Osteocyte (in vitro differentiated cells): ENCODE measurements around the gene GRIA1. TPM values are rescaled to one million over a fixed set of nuclear protein-coding genes. Genes with fewer than 3 reads are reported as not detected.
A peak's percentile ranks its signal among the peaks of the same experiment; 100 is the strongest.

ENCODE experiments used
- DNase-seq: peaks from one replicate; pipeline ENCODE4 v3.0.0; 2021; ENCODE audit warnings: mixed read lengths; ENCODE audit not compliant: unreplicated experiment; ENCODE audit errors: extremely low spot score
- H3K27ac Mint-ChIP-seq: one replicate; pipeline ENCODE4 v1.8.0; 2021; ENCODE audit warnings: mild to moderate bottlenecking, mixed read lengths; ENCODE audit not compliant: unreplicated experiment
- H3K27me3 Mint-ChIP-seq: one replicate; pipeline ENCODE4 v1.8.0; 2021; ENCODE audit warnings: mixed read lengths; ENCODE audit not compliant: unreplicated experiment
- H3K36me3 Mint-ChIP-seq: one replicate; pipeline ENCODE4 v1.8.0; 2021; ENCODE audit warnings: mixed read lengths; ENCODE audit not compliant: unreplicated experiment
- H3K4me1 Mint-ChIP-seq: one replicate; pipeline ENCODE4 v1.8.0; 2021; ENCODE audit warnings: mixed read lengths; ENCODE audit not compliant: unreplicated experiment
- H3K4me3 Mint-ChIP-seq: one replicate; pipeline ENCODE4 v1.8.0; 2021; ENCODE audit warnings: mild to moderate bottlenecking, moderate library complexity, mixed read lengths; ENCODE audit not compliant: unreplicated experiment
- H3K9me3 Mint-ChIP-seq: one replicate; pipeline ENCODE4 v1.8.0; 2021; ENCODE audit warnings: mixed read lengths; ENCODE audit not compliant: unreplicated experiment
- total RNA-seq: library from RNA; stranded (reverse); gene quantifications from 2 replicates; pipeline ENCODE4 v1.2.1, GENCODE V29; 2021
- TF ChIP-seq, protein P1 (sequence below): fragments of 200-600 bp; sonication (generic); IDR thresholded peaks from 2 replicates; pipeline ENCODE4 v1.5.0; 2021; ENCODE audit warnings: antibody characterized with exemption, mild to moderate bottlenecking, moderate library complexity

Gene GRIA1
- total RNA-seq, 1 donor from 2014 or later = 48.8 TPM

DNA sequence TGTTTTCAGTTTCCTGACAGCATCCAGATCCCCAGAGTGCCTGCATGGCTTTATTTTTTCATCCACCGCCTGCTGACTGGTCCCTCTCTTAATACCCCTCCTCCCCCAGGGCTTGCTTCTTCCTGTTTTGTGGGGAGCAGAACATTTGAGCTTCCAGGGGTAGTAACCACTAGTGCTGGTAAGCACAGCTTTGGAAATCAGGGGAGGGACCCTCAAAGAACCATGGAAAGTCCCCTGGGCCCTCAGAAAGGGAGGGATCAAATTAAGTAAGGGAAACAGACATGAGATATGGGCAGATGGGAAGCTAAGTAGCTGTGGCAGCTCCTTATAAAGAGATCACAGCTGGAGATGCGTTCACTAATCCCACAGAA, 26.8 kb downstream of the GRIA1 start:
- Mint-ChIP-seq H3K27me3 (no peaks in the 10 kb centered on the region), H3K27ac (peak overlapping the region; percentile 88), H3K36me3 (peaks cover 3% of the 10 kb centered on the region), H3K4me1 (peaks cover 54% of the 10 kb centered on the region), H3K9me3 (no peaks in the 10 kb centered on the region), H3K4me3 (no peak overlapping the region)
- DNase-seq = no peak
- TF ChIP-seq, protein P1, sequence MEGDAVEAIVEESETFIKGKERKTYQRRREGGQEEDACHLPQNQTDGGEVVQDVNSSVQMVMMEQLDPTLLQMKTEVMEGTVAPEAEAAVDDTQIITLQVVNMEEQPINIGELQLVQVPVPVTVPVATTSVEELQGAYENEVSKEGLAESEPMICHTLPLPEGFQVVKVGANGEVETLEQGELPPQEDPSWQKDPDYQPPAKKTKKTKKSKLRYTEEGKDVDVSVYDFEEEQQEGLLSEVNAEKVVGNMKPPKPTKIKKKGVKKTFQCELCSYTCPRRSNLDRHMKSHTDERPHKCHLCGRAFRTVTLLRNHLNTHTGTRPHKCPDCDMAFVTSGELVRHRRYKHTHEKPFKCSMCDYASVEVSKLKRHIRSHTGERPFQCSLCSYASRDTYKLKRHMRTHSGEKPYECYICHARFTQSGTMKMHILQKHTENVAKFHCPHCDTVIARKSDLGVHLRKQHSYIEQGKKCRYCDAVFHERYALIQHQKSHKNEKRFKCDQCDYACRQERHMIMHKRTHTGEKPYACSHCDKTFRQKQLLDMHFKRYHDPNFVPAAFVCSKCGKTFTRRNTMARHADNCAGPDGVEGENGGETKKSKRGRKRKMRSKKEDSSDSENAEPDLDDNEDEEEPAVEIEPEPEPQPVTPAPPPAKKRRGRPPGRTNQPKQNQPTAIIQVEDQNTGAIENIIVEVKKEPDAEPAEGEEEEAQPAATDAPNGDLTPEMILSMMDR = no peak

DNA sequence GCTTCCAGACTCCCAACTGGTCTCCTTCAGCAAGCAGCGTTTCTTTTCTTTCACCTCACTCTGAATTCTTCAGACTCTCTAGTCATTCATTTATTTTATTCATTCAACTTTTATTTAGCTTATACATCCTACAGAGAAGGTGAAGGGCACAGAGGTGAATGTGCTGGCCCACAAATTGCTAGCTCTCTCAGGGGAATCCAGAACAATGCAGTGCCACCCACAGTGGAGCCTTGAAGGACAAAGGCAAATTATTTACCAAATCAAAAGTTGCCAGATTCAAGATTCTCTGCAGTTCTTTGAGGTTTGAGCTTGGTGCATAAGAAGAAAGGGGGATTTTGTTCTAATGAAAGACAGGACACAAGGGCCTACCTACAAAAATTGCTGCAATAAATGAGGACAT, 29.7 kb downstream of the GRIA1 start:
- H3K27ac Mint-ChIP-seq = no peak overlapping the region

DNA sequence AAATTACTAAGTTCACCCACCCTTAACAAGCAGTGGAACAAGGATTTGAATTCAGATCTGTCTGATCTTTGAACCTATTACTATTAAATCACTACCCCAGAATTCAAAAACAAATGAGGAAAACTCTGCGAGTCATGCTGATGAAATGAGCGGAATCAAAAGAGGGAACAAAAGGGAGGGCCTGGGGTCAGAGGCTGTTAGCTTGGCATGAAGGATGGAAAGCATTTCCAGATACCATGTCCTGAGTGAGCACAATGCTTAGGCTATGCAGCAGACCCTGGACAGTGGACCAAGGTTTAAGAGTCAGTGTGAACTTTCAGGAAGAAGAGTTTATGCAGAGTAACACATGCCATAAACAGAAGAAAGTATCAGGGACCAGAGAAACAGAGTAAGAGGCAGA, 30.5 kb downstream of the GRIA1 start:
- no peak for DNase-seq
- H3K27me3 Mint-ChIP-seq = no peaks in the 10 kb centered on the region
- H3K9me3 Mint-ChIP-seq = no peaks in the 10 kb centered on the region
- H3K4me3 Mint-ChIP-seq = no peak overlapping the region
- TF ChIP-seq, protein P1 = no peak
- H3K4me1 Mint-ChIP-seq = peaks cover 71% of the 10 kb centered on the region
- H3K36me3 Mint-ChIP-seq = no peaks in the 10 kb centered on the region
- H3K27ac Mint-ChIP-seq = peak overlapping the region; percentile 70

More for the DNA sequence above, 29.7 kb downstream of the GRIA1 start:
- Mint-ChIP-seq H3K36me3 (peaks cover 2% of the 10 kb centered on the region), H3K4me3 (no peak overlapping the region), H3K27me3 (no peaks in the 10 kb centered on the region), H3K4me1 (peaks cover 70% of the 10 kb centered on the region), H3K9me3 (no peaks in the 10 kb centered on the region)
- TF ChIP-seq, protein P1 = no peak
- no peak for DNase-seq

DNA sequence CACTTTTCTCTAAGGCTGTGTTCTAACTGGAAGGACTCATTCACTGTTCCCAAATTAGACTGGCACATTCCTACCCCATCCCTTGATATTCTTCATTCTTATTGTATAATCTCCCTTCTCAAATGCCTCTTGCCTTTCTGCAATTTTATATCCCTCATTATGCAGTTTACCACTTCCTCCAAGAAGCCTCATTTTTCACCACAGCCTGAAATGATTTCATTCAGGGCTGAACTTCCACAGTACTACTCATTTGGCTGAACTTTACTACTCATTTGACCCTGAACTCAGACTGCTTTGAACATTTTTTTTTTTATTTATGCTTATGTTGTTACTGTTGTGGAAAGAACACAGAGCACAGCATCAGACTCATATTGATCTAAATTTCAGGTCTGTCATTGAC, 32.7 kb downstream of the GRIA1 start:
- Mint-ChIP-seq H3K36me3 (no peaks in the 10 kb centered on the region), H3K4me3 (no peak overlapping the region), H3K27me3 (no peaks in the 10 kb centered on the region), H3K27ac (peak overlapping the region; percentile 61), H3K9me3 (no peaks in the 10 kb centered on the region), H3K4me1 (peaks cover 65% of the 10 kb centered on the region)
- TF ChIP-seq, protein P1 = no peak
- DNase-seq = no peak

DNA sequence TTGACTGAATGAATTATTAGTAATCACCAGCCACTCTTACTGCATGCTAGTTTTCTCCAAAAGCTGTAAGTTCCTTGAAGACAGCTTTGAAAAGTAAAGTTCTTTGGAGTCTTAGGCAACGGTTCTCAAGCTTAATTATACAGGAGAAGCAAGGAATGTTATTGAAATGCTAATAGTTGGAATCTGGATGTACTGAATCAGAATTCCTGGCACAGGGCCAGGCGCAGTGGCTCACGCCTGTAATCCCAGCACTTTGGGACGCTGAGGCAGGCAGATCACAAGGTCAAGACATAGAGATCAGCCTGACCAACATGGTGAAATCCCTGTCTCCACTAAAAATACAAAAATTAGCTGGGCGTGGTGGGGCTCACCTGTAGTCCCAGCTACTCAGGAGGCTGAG, 33.4 kb downstream of the GRIA1 start:
- Mint-ChIP-seq H3K36me3 (no peaks in the 10 kb centered on the region), H3K27me3 (no peaks in the 10 kb centered on the region), H3K4me1 (peaks cover 68% of the 10 kb centered on the region), H3K4me3 (no peak overlapping the region), H3K9me3 (no peaks in the 10 kb centered on the region), H3K27ac (peak overlapping the region; percentile 61)
- DNase-seq = no peak
- TF ChIP-seq, protein P1 = no peak
